Left lobe of liver (tissue), 2 donors: ENCODE results near the gene SURF6. TPM values are rescaled to one million over a fixed set of nuclear protein-coding genes. Genes with fewer than 3 reads are reported as not detected.
"Not testable (repeated sequence)": the region's sequence is repeated elsewhere in the genome, so short reads cannot be mapped to it uniquely, and the experiment has no call there.

Experiments used
- ATAC-seq: fragments of 200-7000 bp; cut with Tn5 transposase; one replicate; pipeline ENCODE4 v1.9.1; 2020; ENCODE audit warnings: mild to moderate bottlenecking, moderate library complexity
- DNase-seq: peaks from one replicate; pipeline ENCODE4 v3.0.0-alpha.2; 2020; ENCODE audit warnings: low spot score
- total RNA-seq: library from RNA; stranded (reverse); gene quantifications from one replicate; pipeline ENCODE4 v1.2.1, GENCODE V29; 2021
- donor health status: DM: no; HTN: no; CAD: no; lungs with moderate emphysema.
- donor health status: DM: no; HTN: yes; CAD: no.

SURF6 gene
- total RNA-seq, 1 donor from 2014 or later, result 9.7 TPM

- DNase-seq (no peak), ATAC-seq (no peak)
These were observed 13.0 kb upstream of the SURF6 start for GRCh38 chr9:133348718-133349573.

- DNase-seq (peak; percentile 94), ATAC-seq (peak; percentile 86)
These were observed 12.2 kb upstream of the SURF6 start, which contains the start of the genes MED22 and RPL7A for GRCh38 chr9:133347985-133348717. TSS of gene MED22 (minus strand) at chr9:133348131. CDS start at chr9:133346662, 1,469 bp downstream. TSS of gene RPL7A (plus strand) at chr9:133348218. CDS start at chr9:133348244, 26 bp downstream.

- ATAC-seq, result peak; percentile 60
- no peak for DNase-seq
These were observed 11.6 kb upstream of the SURF6 start for GRCh38 chr9:133347515-133347984.

- no peak for DNase-seq
- no peak for ATAC-seq
These were observed 10.2 kb upstream of the SURF6 start for GRCh38 chr9:133346021-133346785.

GRCh38 chr9:133345596-133345995 is 9.6 kb upstream of the SURF6 start:
- ATAC-seq, result no peak
- DNase-seq, result no peak

GRCh38 chr9:133344979-133345378 is 9.0 kb upstream of the SURF6 start:
- ATAC-seq (no peak), DNase-seq (no peak)

- no peak for DNase-seq
- ATAC-seq, result no peak
These were observed 8.1 kb upstream of the SURF6 start for GRCh38 chr9:133344071-133344470.

GRCh38 chr9:133342570-133342969 is 6.6 kb upstream of the SURF6 start:
- ATAC-seq (no peak), DNase-seq (no peak)

GRCh38 chr9:133342069-133342406 is 6.0 kb upstream of the SURF6 start:
- no peak for DNase-seq
- no peak for ATAC-seq

- no peak for DNase-seq
These were observed 5.5 kb upstream of the SURF6 start for GRCh38 chr9:133341369-133342068.

GRCh38 chr9:133340916-133341315 is 4.9 kb upstream of the SURF6 start:
- DNase-seq (no peak), ATAC-seq (no peak)

More at GRCh38 chr9:133341369-133342068, 5.5 kb upstream of the SURF6 start:
- ATAC-seq, result peak; percentile 16

GRCh38 chr9:133340256-133340655 is 4.3 kb upstream of the SURF6 start:
- DNase-seq, result no peak

GRCh38 chr9:133339641-133340040 is 3.7 kb upstream of the SURF6 start:
- no peak for ATAC-seq
- no peak for DNase-seq

More at GRCh38 chr9:133340256-133340655, 4.3 kb upstream of the SURF6 start:
- no peak for ATAC-seq

- DNase-seq, ATAC-seq: not testable (repeated sequence)
These were observed 1.1 kb downstream of the SURF6 start for GRCh38 chr9:133334888-133335287.

- no peak for DNase-seq
- ATAC-seq, result no peak
These were observed 1.8 kb downstream of the SURF6 start for GRCh38 chr9:133334161-133334560.

GRCh38 chr9:133333566-133333965 is 2.4 kb downstream of the SURF6 start:
- ATAC-seq, result no peak
- no peak for DNase-seq

- no peak for DNase-seq
- ATAC-seq, result no peak
These were observed 3.0 kb downstream of the SURF6 start for GRCh38 chr9:133333011-133333410.

- ATAC-seq, result no peak
- no peak for DNase-seq
These were observed 3.6 kb downstream of the SURF6 start for GRCh38 chr9:133332381-133332730.

- DNase-seq, result no peak
- ATAC-seq, result no peak
These were observed 4.2 kb downstream of the SURF6 start for GRCh38 chr9:133331641-133332380.

- DNase-seq, result no peak
- ATAC-seq, result no peak
These were observed 4.8 kb downstream of the SURF6 start for GRCh38 chr9:133331221-133331620.
